Measurements from ENCODE around the gene CHL1.

DNA sequence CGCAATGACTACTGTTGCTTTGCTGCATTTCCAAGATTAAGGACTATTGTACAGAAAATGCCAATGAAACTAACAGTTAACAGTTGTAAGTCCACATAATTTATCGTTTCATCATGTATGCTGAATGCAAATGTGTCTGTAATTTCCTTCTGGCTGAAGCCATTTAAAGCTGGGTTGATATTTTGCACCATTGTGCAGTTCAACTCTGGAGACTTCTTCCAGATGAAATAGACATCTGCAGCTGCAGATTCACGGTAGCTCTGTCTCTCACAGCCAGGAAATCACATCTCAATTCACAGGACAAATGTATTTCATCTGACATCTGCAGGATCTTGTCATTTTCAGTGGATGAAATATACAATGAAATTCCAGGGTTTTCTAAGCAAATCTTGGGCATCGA is 145.4 kb downstream of the CHL1 start:
- TF ChIP-seq, protein P1, sequence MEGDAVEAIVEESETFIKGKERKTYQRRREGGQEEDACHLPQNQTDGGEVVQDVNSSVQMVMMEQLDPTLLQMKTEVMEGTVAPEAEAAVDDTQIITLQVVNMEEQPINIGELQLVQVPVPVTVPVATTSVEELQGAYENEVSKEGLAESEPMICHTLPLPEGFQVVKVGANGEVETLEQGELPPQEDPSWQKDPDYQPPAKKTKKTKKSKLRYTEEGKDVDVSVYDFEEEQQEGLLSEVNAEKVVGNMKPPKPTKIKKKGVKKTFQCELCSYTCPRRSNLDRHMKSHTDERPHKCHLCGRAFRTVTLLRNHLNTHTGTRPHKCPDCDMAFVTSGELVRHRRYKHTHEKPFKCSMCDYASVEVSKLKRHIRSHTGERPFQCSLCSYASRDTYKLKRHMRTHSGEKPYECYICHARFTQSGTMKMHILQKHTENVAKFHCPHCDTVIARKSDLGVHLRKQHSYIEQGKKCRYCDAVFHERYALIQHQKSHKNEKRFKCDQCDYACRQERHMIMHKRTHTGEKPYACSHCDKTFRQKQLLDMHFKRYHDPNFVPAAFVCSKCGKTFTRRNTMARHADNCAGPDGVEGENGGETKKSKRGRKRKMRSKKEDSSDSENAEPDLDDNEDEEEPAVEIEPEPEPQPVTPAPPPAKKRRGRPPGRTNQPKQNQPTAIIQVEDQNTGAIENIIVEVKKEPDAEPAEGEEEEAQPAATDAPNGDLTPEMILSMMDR (IDR thresholded peaks at IDR 0.05; ENCODE audit: poor library complexity): no peak
- TF ChIP-seq EZH2 (IDR thresholded peaks at IDR 0.05; ENCODE audit: borderline replicate concordance) (no peak), EZH2phosphoT487 (IDR thresholded peaks at IDR 0.05; ENCODE audit: low read depth, severe bottlenecking, unreplicated experiment) (no peak)

All from hepatocyte (in vitro differentiated cells).